ENCODE measurements around the gene KIF5B.

DNA sequence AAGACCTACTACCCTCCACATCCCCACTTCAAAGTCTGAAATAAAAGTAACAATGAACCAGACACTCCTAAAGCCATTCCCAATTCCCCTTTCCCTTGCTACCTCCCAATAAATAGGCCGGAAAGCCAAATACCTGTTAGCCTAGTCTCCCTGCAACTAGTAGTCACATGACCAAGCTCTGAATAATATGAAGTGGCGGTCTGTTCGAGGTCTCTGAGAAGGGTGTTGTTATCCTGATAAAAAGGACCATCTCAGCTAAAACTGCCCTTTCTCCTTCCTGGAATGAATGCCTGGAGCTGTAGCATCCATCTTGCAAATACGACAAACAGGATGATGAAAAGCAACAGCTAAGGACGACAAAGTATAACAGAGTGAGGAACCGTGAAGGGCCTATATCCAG lies 6.0 kb downstream of the KIF5B start:
- TF ChIP-seq, protein P1, sequence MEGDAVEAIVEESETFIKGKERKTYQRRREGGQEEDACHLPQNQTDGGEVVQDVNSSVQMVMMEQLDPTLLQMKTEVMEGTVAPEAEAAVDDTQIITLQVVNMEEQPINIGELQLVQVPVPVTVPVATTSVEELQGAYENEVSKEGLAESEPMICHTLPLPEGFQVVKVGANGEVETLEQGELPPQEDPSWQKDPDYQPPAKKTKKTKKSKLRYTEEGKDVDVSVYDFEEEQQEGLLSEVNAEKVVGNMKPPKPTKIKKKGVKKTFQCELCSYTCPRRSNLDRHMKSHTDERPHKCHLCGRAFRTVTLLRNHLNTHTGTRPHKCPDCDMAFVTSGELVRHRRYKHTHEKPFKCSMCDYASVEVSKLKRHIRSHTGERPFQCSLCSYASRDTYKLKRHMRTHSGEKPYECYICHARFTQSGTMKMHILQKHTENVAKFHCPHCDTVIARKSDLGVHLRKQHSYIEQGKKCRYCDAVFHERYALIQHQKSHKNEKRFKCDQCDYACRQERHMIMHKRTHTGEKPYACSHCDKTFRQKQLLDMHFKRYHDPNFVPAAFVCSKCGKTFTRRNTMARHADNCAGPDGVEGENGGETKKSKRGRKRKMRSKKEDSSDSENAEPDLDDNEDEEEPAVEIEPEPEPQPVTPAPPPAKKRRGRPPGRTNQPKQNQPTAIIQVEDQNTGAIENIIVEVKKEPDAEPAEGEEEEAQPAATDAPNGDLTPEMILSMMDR (IDR thresholded peaks at IDR 0.05; ENCODE audit: insufficient read depth, low read length): no peak
- TF ChIP-seq POLR2AphosphoS5 (IDR thresholded peaks at IDR 0.05; ENCODE audit: low read depth) (no peak), SPI1 (IDR thresholded peaks at IDR 0.05; ENCODE audit: borderline replicate concordance, low read depth) (no peak)

Data from HL-60 (cell line).